SK-N-SH (cell line): ENCODE data around the gene TICAM2.

Source experiments
- EZH2phosphoT487 ChIP-seq: fragments of 200-600 bp; sonication (generic); IDR thresholded peaks from 2 replicates; pipeline ENCODE4 v1.6.1; 2017; ENCODE audit warnings: low read depth, mixed run types, mild to moderate bottlenecking, antibody characterized with exemption, moderate library complexity, borderline replicate concordance
- FOXM1 ChIP-seq: IDR thresholded peaks from 2 replicates; pipeline ENCODE4 v1.4.0; 2012; ENCODE audit warnings: low read depth, mild to moderate bottlenecking
- GATA2 ChIP-seq: sonication (generic); formaldehyde crosslinking; IDR thresholded peaks from 2 replicates; pipeline ENCODE4 v1.5.0; 2020; ENCODE audit warnings: mild to moderate bottlenecking, missing genetic modification reagents
- JUND ChIP-seq: IDR thresholded peaks from 2 replicates; pipeline ENCODE4 v1.4.0; 2012
- NRF1 ChIP-seq: IDR thresholded peaks from 2 replicates; pipeline ENCODE4 v1.6.1; 2012; ENCODE audit warnings: low read depth, mild to moderate bottlenecking, low read length
- POLR2AphosphoS5 ChIP-seq: IDR thresholded peaks from 2 replicates; pipeline ENCODE4 v1.6.1; 2012; ENCODE audit warnings: low read depth, low read length
- RAD21 ChIP-seq: IDR thresholded peaks from 2 replicates; pipeline ENCODE4 v1.6.1; 2012; ENCODE audit warnings: mild to moderate bottlenecking, low read length
- RXRA ChIP-seq: IDR thresholded peaks from 2 replicates; pipeline ENCODE4 v1.4.0; 2012; ENCODE audit warnings: low read depth, mild to moderate bottlenecking, borderline replicate concordance
- SMC3 ChIP-seq: IDR thresholded peaks from 2 replicates; pipeline ENCODE4 v1.6.1; 2012; ENCODE audit warnings: low read depth, low read length, improper control_type of control experiment
- YY1 ChIP-seq: IDR thresholded peaks from 2 replicates; pipeline ENCODE4 v1.4.0; 2012; ENCODE audit warnings: low read depth, mild to moderate bottlenecking
- TF ChIP-seq, protein P1 (sequence below): fragments of 200-600 bp; sonication (generic); IDR thresholded peaks from 2 replicates; pipeline ENCODE4 v1.6.1; 2017; ENCODE audit warnings: antibody characterized with exemption, mild to moderate bottlenecking, moderate library complexity
- TF ChIP-seq, protein P2 (sequence below): IDR thresholded peaks from 2 replicates; pipeline ENCODE4 v1.4.0; 2012; ENCODE audit warnings: low read depth, borderline replicate concordance

GRCh38 chr5:115648056-115648455 lies 45.8 kb upstream of the TICAM2 start:
- TF ChIP-seq POLR2AphosphoS5 (no peak), NRF1 (no peak), SMC3 (no peak), RAD21 (no peak), GATA2 (CRISPR knock-in tag) (no peak), EZH2phosphoT487 (no peak), JUND (no peak), RXRA (no peak), YY1 (no peak), FOXM1 (no peak)
- TF ChIP-seq, protein P1, sequence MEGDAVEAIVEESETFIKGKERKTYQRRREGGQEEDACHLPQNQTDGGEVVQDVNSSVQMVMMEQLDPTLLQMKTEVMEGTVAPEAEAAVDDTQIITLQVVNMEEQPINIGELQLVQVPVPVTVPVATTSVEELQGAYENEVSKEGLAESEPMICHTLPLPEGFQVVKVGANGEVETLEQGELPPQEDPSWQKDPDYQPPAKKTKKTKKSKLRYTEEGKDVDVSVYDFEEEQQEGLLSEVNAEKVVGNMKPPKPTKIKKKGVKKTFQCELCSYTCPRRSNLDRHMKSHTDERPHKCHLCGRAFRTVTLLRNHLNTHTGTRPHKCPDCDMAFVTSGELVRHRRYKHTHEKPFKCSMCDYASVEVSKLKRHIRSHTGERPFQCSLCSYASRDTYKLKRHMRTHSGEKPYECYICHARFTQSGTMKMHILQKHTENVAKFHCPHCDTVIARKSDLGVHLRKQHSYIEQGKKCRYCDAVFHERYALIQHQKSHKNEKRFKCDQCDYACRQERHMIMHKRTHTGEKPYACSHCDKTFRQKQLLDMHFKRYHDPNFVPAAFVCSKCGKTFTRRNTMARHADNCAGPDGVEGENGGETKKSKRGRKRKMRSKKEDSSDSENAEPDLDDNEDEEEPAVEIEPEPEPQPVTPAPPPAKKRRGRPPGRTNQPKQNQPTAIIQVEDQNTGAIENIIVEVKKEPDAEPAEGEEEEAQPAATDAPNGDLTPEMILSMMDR = no peak
- TF ChIP-seq, protein P2, sequence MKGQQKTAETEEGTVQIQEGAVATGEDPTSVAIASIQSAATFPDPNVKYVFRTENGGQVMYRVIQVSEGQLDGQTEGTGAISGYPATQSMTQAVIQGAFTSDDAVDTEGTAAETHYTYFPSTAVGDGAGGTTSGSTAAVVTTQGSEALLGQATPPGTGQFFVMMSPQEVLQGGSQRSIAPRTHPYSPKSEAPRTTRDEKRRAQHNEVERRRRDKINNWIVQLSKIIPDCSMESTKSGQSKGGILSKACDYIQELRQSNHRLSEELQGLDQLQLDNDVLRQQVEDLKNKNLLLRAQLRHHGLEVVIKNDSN = no peak
